Fibroblast of skin of right quadriceps (primary cell): ENCODE measurements around the gene BMPR1B.

Experiments
- DNase-seq: peaks from one replicate; pipeline ENCODE4 v3.0.0-alpha.2; 2013

BMPR1B gene

GRCh38 chr4:95193391-95194224 lies 435.9 kb downstream of the BMPR1B start:
- no peak for DNase-seq

- no peak for DNase-seq
Measured at GRCh38 chr4:95197353-95197752, 439.6 kb downstream of the BMPR1B start.

GRCh38 chr4:95198961-95199360 lies 441.2 kb downstream of the BMPR1B start:
- DNase-seq, result no peak

GRCh38 chr4:95204267-95204844 lies 446.6 kb downstream of the BMPR1B start:
- DNase-seq, result no peak

- no peak for DNase-seq
Measured at GRCh38 chr4:95204873-95205272, 447.1 kb downstream of the BMPR1B start.
